IMR-90 (cell line): Measurements from ENCODE around the gene RING1. TPM values are rescaled to one million over a fixed set of nuclear protein-coding genes. Genes with fewer than 3 reads are reported as not detected.

Experiments
- ATAC-seq: fragments of 200-7000 bp; cut with Tn5 transposase; 2 replicates; pipeline ENCODE4 v1.9.1; 2020; ENCODE audit warnings: low read depth, mild to moderate bottlenecking, moderate library complexity
- BruUV-seq: library from RNA; stranded (reverse); fragments of 400-500 nt; replicated peaks from 2 replicates; lab custom pipeline; 2021; lab: Mats Ljungman, UMichigan
- CTCF ChIA-PET: fragments of 300-600 bp; formaldehyde crosslinking; extraction: SDS; loops from one replicate; lab custom pipeline; 2021; ENCODE audit warnings: antibody characterized with exemption; lab: Yijun Ruan, JAX
- POLR2A ChIA-PET: fragments of 300-600 bp; sonication (Branson Sonifier 250); formaldehyde crosslinking; loops from one replicate; lab custom pipeline; 2022; ENCODE audit warnings: antibody characterized with exemption; ENCODE audit not compliant: unreplicated experiment; lab: Charles Lee
- DNase-seq: peaks from one replicate; pipeline ENCODE4 v3.0.0; 2013
- H2AFZ ChIP-seq: replicated peaks from 2 replicates; pipeline ENCODE3; 2013; ENCODE audit warnings: low read length, mild to moderate bottlenecking; ENCODE audit not compliant: poor library complexity
- H2AK5ac ChIP-seq: 2 replicates; pipeline ENCODE4 v1.6.1; 2013; ENCODE audit warnings: low read depth, low read length, inconsistent platforms
- H2AK9ac ChIP-seq: replicated peaks from 2 replicates; pipeline ENCODE3; 2013; ENCODE audit warnings: mild to moderate bottlenecking, low read depth, low read length, moderate library complexity; ENCODE audit not compliant: poor library complexity
- H2BK120ac ChIP-seq: 2 replicates; pipeline ENCODE4 v1.6.1; 2013; ENCODE audit warnings: low read depth, low read length, inconsistent platforms
- H2BK15ac ChIP-seq: 3 replicates; pipeline ENCODE4 v1.6.1; 2013; ENCODE audit warnings: low read depth, low read length, inconsistent platforms
- H2BK20ac ChIP-seq: 2 replicates; pipeline ENCODE4 v1.6.1; 2013; ENCODE audit warnings: low read depth, mild to moderate bottlenecking, inconsistent platforms, low read length, moderate library complexity
- H2BK5ac ChIP-seq: 2 replicates; pipeline ENCODE4 v1.6.1; 2013; ENCODE audit warnings: mild to moderate bottlenecking, low read depth, low read length, inconsistent platforms; ENCODE audit not compliant: poor library complexity, severe bottlenecking
- H3K14ac ChIP-seq: replicated peaks from 2 replicates; pipeline ENCODE4 v1.6.1; 2013; ENCODE audit warnings: low read depth, low read length, inconsistent platforms
- H3K18ac ChIP-seq: 2 replicates; pipeline ENCODE4 v1.6.1; 2013; ENCODE audit warnings: low read depth, low read length, control low read depth
- H3K23ac ChIP-seq: 2 replicates; pipeline ENCODE4 v1.6.1; 2013; ENCODE audit warnings: low read depth, low read length, inconsistent platforms
- H3K27ac ChIP-seq: 2 replicates; pipeline ENCODE4 v1.5.1; 2013; ENCODE audit warnings: mild to moderate bottlenecking, control low read depth, low read length; ENCODE audit not compliant: insufficient read depth
- H3K27me3 ChIP-seq: 2 replicates; pipeline ENCODE4 v1.6.1; 2013; ENCODE audit warnings: low read length; ENCODE audit not compliant: control insufficient read depth, insufficient read depth
- H3K36me3 ChIP-seq: 2 replicates; pipeline ENCODE4 v1.6.1; 2013; ENCODE audit warnings: low read length, mixed read lengths; ENCODE audit not compliant: control insufficient read depth, insufficient read depth
- H3K4ac ChIP-seq: 2 replicates; pipeline ENCODE4 v1.6.1; 2013; ENCODE audit warnings: low read depth, low read length, inconsistent platforms
- H3K4me1 ChIP-seq: 2 replicates; pipeline ENCODE4 v1.6.1; 2013; ENCODE audit warnings: low read length, mixed read lengths; ENCODE audit not compliant: control insufficient read depth, insufficient read depth
- H3K4me2 ChIP-seq: 2 replicates; pipeline ENCODE4 v1.6.1; 2013; ENCODE audit warnings: low read depth, mild to moderate bottlenecking, control low read depth, low read length, moderate library complexity
- H3K4me3 ChIP-seq: 2 replicates; pipeline ENCODE4 v1.5.1; 2013; ENCODE audit warnings: low read depth, mild to moderate bottlenecking, control low read depth, low read length, moderate library complexity; ENCODE audit not compliant: insufficient read depth
- H3K56ac ChIP-seq: 2 replicates; pipeline ENCODE4 v1.6.1; 2013; ENCODE audit warnings: low read length, inconsistent platforms; ENCODE audit not compliant: insufficient read depth; ENCODE audit errors: extremely low read depth
- H3K79me1 ChIP-seq, 2 experiments: 2 replicates each; pipeline ENCODE4 v1.6.1; 2013; ENCODE audit warnings: low read length in 2 of 2, inconsistent platforms in 1 of 2, low read depth in 1 of 2
- H3K9ac ChIP-seq: 2 replicates; pipeline ENCODE4 v1.6.1; 2013; ENCODE audit warnings: low read depth, low read length, control low read depth
- H3K9me1 ChIP-seq: 2 replicates; pipeline ENCODE4 v1.6.1; 2013; ENCODE audit warnings: low read length, inconsistent platforms; ENCODE audit not compliant: insufficient read depth
- H3K9me3 ChIP-seq: 2 replicates; pipeline ENCODE4 v1.6.1; 2013; ENCODE audit warnings: low read length; ENCODE audit not compliant: control insufficient read depth, insufficient read depth
- H4K20me1 ChIP-seq: 2 replicates; pipeline ENCODE4 v1.6.1; 2013; ENCODE audit warnings: low read length, inconsistent platforms; ENCODE audit not compliant: insufficient read depth
- H4K5ac ChIP-seq: 2 replicates; pipeline ENCODE4 v1.6.1; 2013; ENCODE audit warnings: mild to moderate bottlenecking, low read depth, low read length, control low read depth
- H4K8ac ChIP-seq, 2 experiments: 2 replicates each; pipeline ENCODE4 v1.6.1; 2013; ENCODE audit warnings: low read depth in 2 of 2, low read length in 2 of 2, control low read depth in 1 of 2, inconsistent platforms in 1 of 2
- H4K91ac ChIP-seq: 2 replicates; pipeline ENCODE4 v1.6.1; 2013; ENCODE audit warnings: low read depth, low read length, inconsistent platforms; ENCODE audit not compliant: insufficient read depth
- CEBPB ChIP-seq: IDR thresholded peaks from 2 replicates; pipeline ENCODE4 v1.6.1; 2012; ENCODE audit warnings: low read depth, low read length, improper control_type of control experiment
- CHD1 ChIP-seq: IDR thresholded peaks from 2 replicates; pipeline ENCODE4 v1.6.1; 2012; ENCODE audit warnings: low read depth, low read length, improper control_type of control experiment
- ELK1 ChIP-seq: fragments of 150-350 bp; IDR thresholded peaks from 2 replicates; pipeline ENCODE4 v1.6.1; 2016; ENCODE audit warnings: low read depth, mild to moderate bottlenecking, low read length, moderate library complexity, borderline replicate concordance
- MAZ ChIP-seq: IDR thresholded peaks from 2 replicates; pipeline ENCODE4 v1.6.1; 2012; ENCODE audit warnings: low read depth, mild to moderate bottlenecking, low read length, improper control_type of control experiment, moderate library complexity, borderline replicate concordance
- RCOR1 ChIP-seq: IDR thresholded peaks from 2 replicates; pipeline ENCODE4 v1.6.1; 2012; ENCODE audit warnings: mild to moderate bottlenecking, low read length, improper control_type of control experiment; ENCODE audit not compliant: insufficient replicate concordance
- WGBS, 2 experiments: methylation state at CpG; one replicate each; pipeline versions ENCODE4 v1.1.5 to v1.1.7; 2013; ENCODE audit warnings: missing lambda C conversion rate in 2 of 2; ENCODE audit not compliant: insufficient read length in 1 of 2; ENCODE audit errors: extremely low coverage in 2 of 2; 5-methylcytosine and 5-hydroxymethylcytosine counted together
- dilution Hi-C: fragments of 300-500 bp; cut with HindIII; formaldehyde crosslinking; loops from one replicate; pipeline ENCODE4 v1.14.3; 2018; ENCODE audit warnings: low sequenced_read_pairs; ENCODE audit not compliant: unreplicated experiment
- in situ Hi-C: fragments of 300-500 bp; cut with MboI; formaldehyde crosslinking; loops from 3 replicates; pipeline ENCODE4 v1.14.3; 2019; ENCODE audit warnings: low sequenced_read_pairs, inconsistent platforms, mixed read lengths
- intact Hi-C: fragments of 100-400 bp; cut with micrococcal nuclease; formaldehyde crosslinking; loops from 2 replicates; pipeline ENCODE4 v1.10.0; 2022
- polyA plus RNA-seq, 3 experiments: library from polyadenylated mRNA; depleted of rRNA; stranded (reverse); fragments of >200 nt; gene quantifications; 2 replicates each; pipeline ENCODE4 v1.2.3, GENCODE V29; 2012; ENCODE audit warnings: low replicate concordance in 1 of 3
- total RNA-seq: library from RNA; depleted of rRNA; stranded (reverse); fragments of >200 nt; gene quantifications from 2 replicates; pipeline ENCODE4 v1.2.3, GENCODE V29; 2012

RING1 gene
- total and polyA plus RNA-seq, 2 of the 4 experiments (the other 2 are of a cell fraction): 14.9 to 40.8 TPM

GRCh38 chr6:33181141-33181540, 27.2 kb upstream of the RING1 start:
- H3K4me3 ChIP-seq: no peak overlapping the region
- H4K91ac ChIP-seq: no peak overlapping the region
- no peak overlapping the region for H2AK9ac ChIP-seq
- H3K23ac ChIP-seq: no peak overlapping the region
- H3K18ac ChIP-seq: no peak overlapping the region
- H3K4me1 ChIP-seq: no peaks in the 10 kb centered on the region
- H4K8ac ChIP-seq: no peak overlapping the region
- in situ Hi-C loops (no loop called here), dilution Hi-C loops (no loop called here), intact Hi-C loops (no loop called here)
- H3K9ac ChIP-seq: no peak overlapping the region
- no peak overlapping the region for H2AFZ ChIP-seq
- H2BK20ac ChIP-seq: no peak overlapping the region
- no peak overlapping the region for H2BK15ac ChIP-seq
- H3K14ac ChIP-seq: no peak overlapping the region
- no peak overlapping the region for H3K4me2 ChIP-seq
- peaks cover 9% of the 10 kb centered on the region for H3K27me3 ChIP-seq
- H3K4ac ChIP-seq: no peak overlapping the region
- no peaks in the 10 kb centered on the region for H3K9me1 ChIP-seq
- 82% methylated on average over 2 of the region's 7 CpGs; no CpG with 5 or more reads in 1 of the 2 experiments for WGBS, 2 experiments
- DNase-seq: no peak
- no peaks in the 10 kb centered on the region for H4K20me1 ChIP-seq
- no peak overlapping the region for H2BK120ac ChIP-seq
- CTCF ChIA-PET: no interaction called here
- no TSS peak for BruUV-seq
- no peak overlapping the region for H3K27ac ChIP-seq
- H3K56ac ChIP-seq: no peak overlapping the region
- TF ChIP-seq ELK1: no peak
- no peak for TF ChIP-seq RCOR1
- TF ChIP-seq CEBPB: no peak
- TF ChIP-seq MAZ: no peak
- TF ChIP-seq CHD1: no peak
- H3K9me3 ChIP-seq: no peaks in the 10 kb centered on the region
- no peak for ATAC-seq
- H3K79me1 ChIP-seq: no peaks in the 10 kb centered on the region
- no peak overlapping the region for H4K5ac ChIP-seq
- POLR2A ChIA-PET: no interaction called here
- no peak overlapping the region for H2BK5ac ChIP-seq
- no peaks in the 10 kb centered on the region for H3K36me3 ChIP-seq
- H2AK5ac ChIP-seq: no peak overlapping the region
